OCI-LY7 (cell line): ENCODE results near the gene SPATA6. TPM values are rescaled to one million over a fixed set of nuclear protein-coding genes. Genes with fewer than 3 reads are reported as not detected.

ENCODE experiments used
- BruUV-seq: library from RNA; stranded (reverse); fragments of 400-500 nt; replicated peaks from 2 replicates; lab custom pipeline; 2021; lab: Mats Ljungman, UMichigan
- CTCF ChIA-PET: fragments of 300-600 bp; sonication (Branson Sonifier 250); formaldehyde crosslinking; loops from one replicate; lab custom pipeline; 2022; ENCODE audit warnings: antibody characterized with exemption; ENCODE audit not compliant: unreplicated experiment; lab: Charles Lee
- POLR2A ChIA-PET: fragments of 300-600 bp; sonication (Branson Sonifier 250); formaldehyde crosslinking; loops from one replicate; lab custom pipeline; 2022; ENCODE audit warnings: antibody characterized with exemption; lab: Charles Lee
- DNase-seq: peaks from one replicate; pipeline ENCODE4 v3.0.0-alpha.2; 2015; ENCODE audit warnings: low spot score
- H2AFZ ChIP-seq: fragments of 200-600 bp; sonication (generic), shearing (Covaris generic); 2 replicates; pipeline ENCODE4 v1.6.1; 2014; ENCODE audit warnings: mild to moderate bottlenecking, antibody characterized with exemption, low read length, moderate library complexity
- H3K27ac ChIP-seq: fragments of 200-600 bp; sonication (generic); 2 replicates; pipeline ENCODE4 v1.5.1; 2014; ENCODE audit warnings: mixed run types, low read depth, mild to moderate bottlenecking, moderate library complexity, low read length, inconsistent platforms; ENCODE audit not compliant: poor library complexity, severe bottlenecking
- H3K36me3 ChIP-seq: fragments of 200-600 bp; sonication (generic); 2 replicates; pipeline ENCODE4 v1.6.1; 2014; ENCODE audit warnings: mild to moderate bottlenecking, antibody characterized with exemption, low read length, moderate library complexity, mixed read lengths; ENCODE audit not compliant: insufficient read depth
- H3K4me1 ChIP-seq: fragments of 200-600 bp; sonication (generic); 2 replicates; pipeline ENCODE4 v1.5.1; 2014; ENCODE audit warnings: mild to moderate bottlenecking, low read length; ENCODE audit not compliant: insufficient read depth, poor library complexity, severe bottlenecking
- H3K4me2 ChIP-seq: fragments of 200-600 bp; sonication (generic); 2 replicates; pipeline ENCODE4 v1.6.1; 2014; ENCODE audit warnings: mild to moderate bottlenecking, low read length
- H3K4me3 ChIP-seq: fragments of 200-600 bp; sonication (generic); 2 replicates; pipeline ENCODE4 v1.5.1; 2014; ENCODE audit warnings: mild to moderate bottlenecking, low read depth, low read length; ENCODE audit not compliant: poor library complexity, severe bottlenecking
- H3K79me2 ChIP-seq: fragments of 200-600 bp; sonication (generic); 2 replicates; pipeline ENCODE4 v1.6.1; 2016; ENCODE audit warnings: low read depth, mild to moderate bottlenecking, low read length, moderate library complexity, mixed read lengths; ENCODE audit not compliant: insufficient read depth
- H3K9me2 ChIP-seq: fragments of 200-600 bp; sonication (generic); 2 replicates; pipeline ENCODE4 v1.6.1; 2016; ENCODE audit warnings: mild to moderate bottlenecking, low read length, mixed read lengths; ENCODE audit not compliant: insufficient read depth
- H3K9me3 ChIP-seq: fragments of 200-600 bp; sonication (generic); 2 replicates; pipeline ENCODE4 v1.6.1; 2014; ENCODE audit warnings: mild to moderate bottlenecking, mixed run types, low read length, mixed read lengths
- H4K20me1 ChIP-seq: fragments of 200-600 bp; sonication (generic); 2 replicates; pipeline ENCODE4 v1.6.1; 2014; ENCODE audit warnings: mild to moderate bottlenecking, antibody characterized with exemption, low read length, moderate library complexity, mixed read lengths; ENCODE audit not compliant: insufficient read depth
- EZH2phosphoT487 ChIP-seq: fragments of 200-600 bp; sonication (generic); IDR thresholded peaks from 2 replicates; pipeline ENCODE4 v1.6.1; 2018; ENCODE audit warnings: low read depth, borderline replicate concordance, mild to moderate bottlenecking, mixed run types, antibody characterized with exemption, low read length, moderate library complexity, mixed read lengths
- intact Hi-C: fragments of 100-400 bp; cut with micrococcal nuclease; formaldehyde crosslinking; loops from one replicate; pipeline ENCODE4 v1.10.0; 2022; ENCODE audit not compliant: unreplicated experiment
- total RNA-seq, 2 experiments: library from RNA; depleted of rRNA in 1 of 2; stranded (reverse); fragments of >200 nt in 1 of 2; shearing (Covaris generic) in 1 of 2; gene quantifications; 2 replicates each; pipeline ENCODE4 v1.2.3, GENCODE V29; 2014 to 2022
- TF ChIP-seq, protein P1 (sequence below): fragments of 200-600 bp; sonication (generic); conservative IDR thresholded peaks from 2 replicates; pipeline ENCODE4 v1.5.1; 2014; ENCODE audit warnings: mild to moderate bottlenecking, antibody characterized with exemption, low read length, moderate library complexity, mixed read lengths

SPATA6 gene
- total RNA-seq, 2 experiments from 2014 or later: 2.5 TPM; not detected in 1

GRCh38 chr1:48292706-48293105, 179.3 kb downstream of the SPATA6 start:
- TF ChIP-seq EZH2phosphoT487: no peak
- TF ChIP-seq, protein P1, sequence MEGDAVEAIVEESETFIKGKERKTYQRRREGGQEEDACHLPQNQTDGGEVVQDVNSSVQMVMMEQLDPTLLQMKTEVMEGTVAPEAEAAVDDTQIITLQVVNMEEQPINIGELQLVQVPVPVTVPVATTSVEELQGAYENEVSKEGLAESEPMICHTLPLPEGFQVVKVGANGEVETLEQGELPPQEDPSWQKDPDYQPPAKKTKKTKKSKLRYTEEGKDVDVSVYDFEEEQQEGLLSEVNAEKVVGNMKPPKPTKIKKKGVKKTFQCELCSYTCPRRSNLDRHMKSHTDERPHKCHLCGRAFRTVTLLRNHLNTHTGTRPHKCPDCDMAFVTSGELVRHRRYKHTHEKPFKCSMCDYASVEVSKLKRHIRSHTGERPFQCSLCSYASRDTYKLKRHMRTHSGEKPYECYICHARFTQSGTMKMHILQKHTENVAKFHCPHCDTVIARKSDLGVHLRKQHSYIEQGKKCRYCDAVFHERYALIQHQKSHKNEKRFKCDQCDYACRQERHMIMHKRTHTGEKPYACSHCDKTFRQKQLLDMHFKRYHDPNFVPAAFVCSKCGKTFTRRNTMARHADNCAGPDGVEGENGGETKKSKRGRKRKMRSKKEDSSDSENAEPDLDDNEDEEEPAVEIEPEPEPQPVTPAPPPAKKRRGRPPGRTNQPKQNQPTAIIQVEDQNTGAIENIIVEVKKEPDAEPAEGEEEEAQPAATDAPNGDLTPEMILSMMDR: no peak
- DNase-seq: no peak
- intact Hi-C loops: no loop called here
- H3K4me1 ChIP-seq: no peaks in the 10 kb centered on the region
- CTCF ChIA-PET: no interaction called here
- no peak overlapping the region for H3K4me3 ChIP-seq
- H3K9me2 ChIP-seq: no peaks in the 10 kb centered on the region
- H2AFZ ChIP-seq: no peak overlapping the region
- no peaks in the 10 kb centered on the region for H3K9me3 ChIP-seq
- POLR2A ChIA-PET: interaction anchor here (0.6 kb wide), 1 partner anchor 1729 kb away, joined by 5 read pairs; no protein-coding TSS in a partner anchor
- no peak overlapping the region for H3K27ac ChIP-seq
- no peaks in the 10 kb centered on the region for H4K20me1 ChIP-seq
- H3K36me3 ChIP-seq: no peaks in the 10 kb centered on the region
- BruUV-seq: no TSS peak
- H3K79me2 ChIP-seq: no peaks in the 10 kb centered on the region
- H3K4me2 ChIP-seq: no peak overlapping the region

DNA sequence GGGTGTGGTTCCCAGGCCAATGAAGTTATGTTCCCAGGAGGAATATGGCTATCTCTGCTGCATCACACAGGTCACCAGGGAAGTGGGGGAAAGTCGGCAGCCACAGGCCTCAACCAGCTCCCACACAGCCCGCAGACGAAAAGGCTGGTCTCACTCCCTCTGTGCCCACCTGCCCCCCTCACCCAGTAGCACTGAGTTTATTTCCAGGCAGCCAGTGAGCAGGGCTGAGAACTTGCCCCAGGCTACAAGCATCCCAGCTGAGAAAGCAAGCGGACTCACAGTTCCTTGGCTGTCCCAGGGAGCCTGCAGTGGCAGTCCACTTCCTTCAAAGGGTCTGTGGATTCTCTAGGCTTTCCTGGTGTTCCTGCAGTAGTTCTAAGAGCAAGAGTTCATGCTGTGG, 180.6 kb downstream of the SPATA6 start:
- ChIA-PET POLR2A (no interaction called here), CTCF (no interaction called here)
- H3K4me3 ChIP-seq: no peak overlapping the region
- no peaks in the 10 kb centered on the region for H3K36me3 ChIP-seq
- no peaks in the 10 kb centered on the region for H3K9me2 ChIP-seq
- no peak overlapping the region for H3K27ac ChIP-seq
- H2AFZ ChIP-seq: no peak overlapping the region
- TF ChIP-seq, protein P1: no peak
- no peak for TF ChIP-seq EZH2phosphoT487
- no TSS peak for BruUV-seq
- H4K20me1 ChIP-seq: no peaks in the 10 kb centered on the region
- no peaks in the 10 kb centered on the region for H3K79me2 ChIP-seq
- intact Hi-C loops: no loop called here
- H3K9me3 ChIP-seq: no peaks in the 10 kb centered on the region
- no peak for DNase-seq
- no peak overlapping the region for H3K4me2 ChIP-seq
- H3K4me1 ChIP-seq: no peaks in the 10 kb centered on the region

GRCh38 chr1:48285525-48285924, 186.5 kb downstream of the SPATA6 start:
- Histone ChIP-seq H3K4me3 (no peak overlapping the region), H2AFZ (no peak overlapping the region), H3K4me1 (no peaks in the 10 kb centered on the region), H3K4me2 (no peak overlapping the region), H3K36me3 (no peaks in the 10 kb centered on the region), H3K79me2 (no peaks in the 10 kb centered on the region), H3K9me3 (no peaks in the 10 kb centered on the region), H4K20me1 (no peaks in the 10 kb centered on the region), H3K9me2 (no peaks in the 10 kb centered on the region), H3K27ac (no peak overlapping the region)
- BruUV-seq: no TSS peak
- DNase-seq: no peak
- TF ChIP-seq, protein P1: no peak
- TF ChIP-seq EZH2phosphoT487: no peak
- POLR2A ChIA-PET: interaction anchor here (0.7 kb wide), 1 partner anchor 1379 kb away, joined by 5 read pairs; no protein-coding TSS in a partner anchor
- intact Hi-C loops: no loop called here
- CTCF ChIA-PET: no interaction called here
